BJ (cell line): ENCODE data around the gene PEX14. TPM values are rescaled to one million over a fixed set of nuclear protein-coding genes. Genes with fewer than 3 reads are reported as not detected.

Experiments used
- CTCF ChIA-PET: fragments of 350-600 bp; formaldehyde crosslinking; extraction: SDS; loops from one replicate; lab custom pipeline; 2021; ENCODE audit warnings: antibody characterized with exemption, inconsistent platforms; lab: Yijun Ruan, JAX
- POLR2A ChIA-PET: fragments of 300-600 bp; sonication (Branson Sonifier 250); formaldehyde crosslinking; extraction: SDS; loops from one replicate; lab custom pipeline; 2021; ENCODE audit warnings: antibody characterized with exemption; lab: Charles Lee
- DNase-seq: peaks from one replicate; pipeline ENCODE4 v3.0.0-alpha.2; 2011; ENCODE audit warnings: low read depth
- H3K27me3 ChIP-seq: 2 replicates; pipeline ENCODE4 v1.6.0; 2011; ENCODE audit warnings: low read length; ENCODE audit not compliant: control insufficient read depth, insufficient read depth
- H3K36me3 ChIP-seq: 2 replicates; pipeline ENCODE4 v1.5.1; 2011; ENCODE audit warnings: low read length; ENCODE audit not compliant: control insufficient read depth, insufficient read depth
- H3K4me3 ChIP-seq: 2 replicates; pipeline ENCODE4 v1.5.1; 2011; ENCODE audit warnings: low read depth, mild to moderate bottlenecking, control low read depth, low read length
- CTCF ChIP-seq: IDR thresholded peaks from 2 replicates; pipeline ENCODE4 v1.5.1; 2011; ENCODE audit warnings: low read depth, mild to moderate bottlenecking, control low read depth, inconsistent platforms, low read length, moderate library complexity; ENCODE audit not compliant: insufficient read depth
- polyA plus RNA-seq: library from polyadenylated mRNA; depleted of rRNA; stranded (reverse); fragments of >200 nt; gene quantifications from 2 replicates; pipeline ENCODE4 v1.2.3, GENCODE V29; 2011

The PEX14 gene
- polyA plus RNA-seq, 1 experiment = 10.1 TPM

DNA sequence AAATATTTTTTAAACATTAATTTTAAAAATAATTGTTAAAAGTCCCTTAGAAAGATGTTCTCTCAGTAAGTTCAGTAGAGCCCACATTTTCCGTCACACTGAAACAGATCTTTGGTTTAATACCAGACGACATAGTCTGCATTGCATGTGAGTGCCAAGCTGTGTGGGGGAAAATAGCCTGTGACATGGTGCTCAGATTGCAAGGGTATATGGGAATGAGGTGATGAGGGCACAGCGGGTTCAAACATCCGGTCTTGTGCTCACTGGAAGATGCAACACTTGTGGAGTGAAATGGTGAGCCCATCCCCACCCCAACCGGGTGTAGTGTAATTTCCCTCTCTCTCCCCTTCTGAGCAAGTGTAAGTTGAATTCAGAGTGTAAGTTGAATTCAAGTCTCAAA lies 114.3 kb downstream of the PEX14 start:
- CTCF ChIA-PET = no interaction called here
- no peaks in the 10 kb centered on the region for H3K27me3 ChIP-seq
- H3K36me3 ChIP-seq = no peaks in the 10 kb centered on the region
- no peak for DNase-seq
- TF ChIP-seq CTCF = no peak
- no peak overlapping the region for H3K4me3 ChIP-seq
- POLR2A ChIA-PET = no interaction called here

DNA sequence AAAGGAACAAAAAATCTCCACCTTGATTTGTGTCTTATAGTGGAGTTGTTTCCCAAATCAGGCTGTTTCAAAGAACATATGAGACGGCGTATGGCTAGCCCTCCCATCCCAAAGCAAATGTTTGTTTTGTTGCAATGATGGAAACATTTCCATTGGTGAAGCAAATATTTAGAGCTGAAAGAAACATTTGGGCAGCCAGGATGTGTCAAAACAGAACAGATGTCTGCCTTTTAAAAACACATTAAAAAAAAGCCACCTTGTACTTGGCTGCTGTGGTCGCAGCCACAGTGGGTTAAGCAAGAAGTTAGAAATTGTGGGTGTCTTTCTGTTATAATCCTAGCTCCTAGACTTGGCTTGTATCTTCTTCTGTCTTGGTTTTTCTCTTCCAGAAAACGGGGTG lies 116.3 kb downstream of the PEX14 start:
- no peak for DNase-seq
- H3K27me3 ChIP-seq = no peaks in the 10 kb centered on the region
- POLR2A ChIA-PET = no interaction called here
- TF ChIP-seq CTCF = no peak
- no peak overlapping the region for H3K4me3 ChIP-seq
- H3K36me3 ChIP-seq = no peaks in the 10 kb centered on the region
- CTCF ChIA-PET = no interaction called here

- no peak for TF ChIP-seq CTCF
- CTCF ChIA-PET = no interaction called here
Observed at GRCh38 chr1:10592373-10592772, 117.6 kb downstream of the PEX14 start.

DNA sequence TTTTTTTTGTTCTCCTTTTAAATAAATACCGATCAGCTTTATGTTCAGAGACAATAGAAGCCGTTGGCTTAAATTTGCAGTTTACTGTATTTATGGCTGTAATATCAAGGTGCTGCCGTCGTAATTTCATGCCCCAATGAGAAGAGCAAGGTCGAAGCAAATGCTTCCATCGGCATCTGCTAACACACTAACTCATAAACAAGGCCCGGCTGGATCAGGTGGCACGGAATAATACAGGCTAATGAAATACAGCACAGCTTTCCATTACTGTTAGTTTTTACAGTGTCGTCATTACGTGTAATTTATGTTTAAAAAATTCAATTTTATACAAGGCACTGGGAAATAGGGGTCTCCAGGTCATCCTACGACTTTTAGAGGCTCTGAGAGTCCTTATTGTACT lies 119.0 kb downstream of the PEX14 start:
- Histone ChIP-seq H3K27me3 (no peaks in the 10 kb centered on the region), H3K4me3 (no peak overlapping the region), H3K36me3 (no peaks in the 10 kb centered on the region)
- ChIA-PET CTCF (no interaction called here), POLR2A (no interaction called here)
- TF ChIP-seq CTCF = no peak
- DNase-seq = no peak

More at GRCh38 chr1:10592373-10592772, 117.6 kb downstream of the PEX14 start:
- no peaks in the 10 kb centered on the region for H3K27me3 ChIP-seq
- no peaks in the 10 kb centered on the region for H3K36me3 ChIP-seq
- POLR2A ChIA-PET = no interaction called here
- DNase-seq = no peak
- H3K4me3 ChIP-seq = no peak overlapping the region

DNA sequence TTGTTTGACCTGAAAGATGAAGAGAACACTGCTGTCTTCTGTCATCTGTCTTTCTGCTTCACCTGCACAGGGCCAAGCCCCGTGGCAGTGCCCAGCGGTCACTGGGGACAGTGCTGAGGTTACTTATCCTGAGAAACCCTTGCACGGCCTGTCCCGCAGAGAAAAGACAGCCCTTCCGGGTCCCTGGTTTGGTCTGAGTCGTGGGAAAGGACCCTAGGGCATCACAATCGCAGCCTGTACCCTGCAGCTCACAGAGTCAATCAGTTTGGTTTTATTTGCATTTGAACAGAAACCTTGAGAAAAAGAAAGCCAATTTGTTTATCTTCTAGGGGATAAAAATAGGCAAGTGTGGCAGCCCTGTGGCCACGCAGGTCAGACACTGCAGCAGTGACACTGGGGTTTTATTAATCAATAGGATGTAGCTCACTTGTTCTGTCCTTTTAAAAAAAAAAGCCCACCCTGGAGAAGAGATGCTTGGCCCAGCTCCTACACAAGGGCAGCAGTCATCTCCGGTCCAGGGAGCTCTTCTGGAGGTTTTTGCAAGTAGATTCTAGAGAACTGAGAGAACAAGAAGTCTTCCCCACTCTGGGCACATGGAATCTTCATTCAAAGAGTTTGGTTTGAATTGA lies 120.0 kb downstream of the PEX14 start:
- H3K27me3 ChIP-seq = no peaks in the 10 kb centered on the region
- ChIA-PET POLR2A (no interaction called here), CTCF (interaction anchor here (1.2 kb wide), 1 partner anchor 19 kb away, joined by 4 read pairs; no protein-coding TSS in a partner anchor)
- no peaks in the 10 kb centered on the region for H3K36me3 ChIP-seq
- DNase-seq = no peak
- no peak for TF ChIP-seq CTCF
- no peak overlapping the region for H3K4me3 ChIP-seq
